Smooth muscle cell (in vitro differentiated cells): ENCODE results near the gene DPPA3. TPM values are rescaled to one million over a fixed set of nuclear protein-coding genes. Genes with fewer than 3 reads are reported as not detected.

ENCODE experiments used
- DNase-seq: peaks from one replicate; lab custom pipeline; 2025; ENCODE audit not compliant: unreplicated experiment; lab: John Stamatoyannopoulos, UW
- H2AFZ ChIP-seq: fragments of 200-600 bp; sonication (generic); 2 replicates; pipeline ENCODE4 v1.6.0; 2016; ENCODE audit warnings: antibody characterized with exemption, low read depth, mild to moderate bottlenecking
- H3F3A ChIP-seq: fragments of 200-600 bp; sonication (generic); 2 replicates; pipeline ENCODE4 v1.6.0; 2017; ENCODE audit warnings: antibody characterized with exemption, low read depth
- H3K27ac ChIP-seq: fragments of 200-600 bp; sonication (generic); 2 replicates; pipeline ENCODE4 v1.5.1; 2016; ENCODE audit warnings: low read depth, mild to moderate bottlenecking
- H3K27me3 ChIP-seq: fragments of 200-600 bp; sonication (generic); 2 replicates; pipeline ENCODE4 v1.6.1; 2016; ENCODE audit warnings: low read depth, mild to moderate bottlenecking
- H3K36me3 ChIP-seq: fragments of 200-600 bp; sonication (generic); 2 replicates; pipeline ENCODE4 v1.5.1; 2016; ENCODE audit warnings: low read depth
- H3K4me1 ChIP-seq: fragments of 200-600 bp; sonication (generic); 2 replicates; pipeline ENCODE4 v1.5.1; 2016; ENCODE audit warnings: low read depth
- H3K4me2 ChIP-seq: fragments of 200-600 bp; sonication (generic); 2 replicates; pipeline ENCODE4 v1.6.0; 2016; ENCODE audit warnings: mild to moderate bottlenecking
- H3K4me3 ChIP-seq: fragments of 200-600 bp; sonication (generic); 2 replicates; pipeline ENCODE4 v1.5.1; 2016; ENCODE audit warnings: mild to moderate bottlenecking
- H3K79me2 ChIP-seq: fragments of 200-600 bp; sonication (generic); 2 replicates; pipeline ENCODE4 v1.6.0; 2016; ENCODE audit warnings: low read depth, mild to moderate bottlenecking
- H3K9ac ChIP-seq: fragments of 200-600 bp; sonication (generic); 2 replicates; pipeline ENCODE4 v1.6.0; 2016; ENCODE audit warnings: low read depth
- H3K9me3 ChIP-seq: fragments of 200-600 bp; sonication (generic); replicated peaks from 2 replicates; pipeline ENCODE4 v1.5.1; 2016; ENCODE audit warnings: low read depth
- H4K20me1 ChIP-seq: fragments of 200-600 bp; sonication (generic); 2 replicates; pipeline ENCODE4 v1.6.0; 2016; ENCODE audit warnings: low read depth
- CTCF ChIP-seq: fragments of 200-600 bp; sonication (generic); IDR thresholded peaks from 2 replicates; pipeline ENCODE4 v1.5.1; 2017; ENCODE audit warnings: borderline replicate concordance, mild to moderate bottlenecking, antibody characterized with exemption; ENCODE audit not compliant: insufficient read depth, poor library complexity, severe bottlenecking
- WGBS: methylation state at CpG from one replicate; pipeline ENCODE4 v1.1.7; 2016; ENCODE audit warnings: low lambda C conversion rate; 5-methylcytosine and 5-hydroxymethylcytosine counted together
- polyA plus RNA-seq: library from polyadenylated mRNA; unstranded; fragments of >200 nt; fragmentation: Nextera tagmentation; extraction: Ambion mirVana; gene quantifications from 2 replicates; pipeline ENCODE4 v1.2.1, GENCODE V29; 2016
- total RNA-seq: library from RNA; depleted of rRNA; stranded (reverse); fragments of >200 nt; gene quantifications from 2 replicates; pipeline ENCODE4 v1.2.3, GENCODE V29; 2014

Gene DPPA3
- total and polyA plus RNA-seq, 2 experiments from 2014 or later: not detected

GRCh38 chr12:7679251-7680045, 31.8 kb upstream of the DPPA3 start:
- H4K20me1 ChIP-seq: no peaks in the 10 kb centered on the region
- H3K27me3 ChIP-seq: no peaks in the 10 kb centered on the region
- WGBS: 89% methylated on average over 9 of the region's 9 CpGs
- H3K27ac ChIP-seq: no peak overlapping the region
- no peaks in the 10 kb centered on the region for H3K36me3 ChIP-seq
- no peak overlapping the region for H3K4me2 ChIP-seq
- DNase-seq: no peak
- H3K4me1 ChIP-seq: no peaks in the 10 kb centered on the region
- no peak for TF ChIP-seq CTCF
- no peak overlapping the region for H3K4me3 ChIP-seq
- H2AFZ ChIP-seq: no peak overlapping the region
- no peaks in the 10 kb centered on the region for H3K79me2 ChIP-seq
- H3K9me3 ChIP-seq: no peaks in the 10 kb centered on the region
- no peak overlapping the region for H3K9ac ChIP-seq
- no peaks in the 10 kb centered on the region for H3F3A ChIP-seq

GRCh38 chr12:7681535-7681934, 29.7 kb upstream of the DPPA3 start:
- H3K4me1 ChIP-seq: no peaks in the 10 kb centered on the region
- no peaks in the 10 kb centered on the region for H4K20me1 ChIP-seq
- TF ChIP-seq CTCF: no peak
- H2AFZ ChIP-seq: no peak overlapping the region
- WGBS: 72% methylated on average over 2 of the region's 2 CpGs
- no peaks in the 10 kb centered on the region for H3K9me3 ChIP-seq
- no peaks in the 10 kb centered on the region for H3K79me2 ChIP-seq
- no peak overlapping the region for H3K4me3 ChIP-seq
- H3K36me3 ChIP-seq: no peaks in the 10 kb centered on the region
- no peak overlapping the region for H3K27ac ChIP-seq
- no peaks in the 10 kb centered on the region for H3F3A ChIP-seq
- no peaks in the 10 kb centered on the region for H3K27me3 ChIP-seq
- no peak for DNase-seq
- H3K9ac ChIP-seq: no peak overlapping the region
- H3K4me2 ChIP-seq: no peak overlapping the region

- Histone ChIP-seq H3K4me3 (no peak overlapping the region), H3K36me3 (no peaks in the 10 kb centered on the region), H2AFZ (no peak overlapping the region), H3K4me1 (no peaks in the 10 kb centered on the region), H3K27me3 (no peaks in the 10 kb centered on the region), H3K27ac (no peak overlapping the region), H3K4me2 (no peak overlapping the region), H3K9me3 (no peaks in the 10 kb centered on the region), H3K9ac (no peak overlapping the region), H4K20me1 (no peaks in the 10 kb centered on the region), H3K79me2 (no peaks in the 10 kb centered on the region), H3F3A (no peaks in the 10 kb centered on the region)
- no peak for DNase-seq
- TF ChIP-seq CTCF: no peak
- 83% methylated on average over 6 of the region's 6 CpGs for WGBS
Measured at GRCh38 chr12:7693793-7694192, 17.4 kb upstream of the DPPA3 start.
